GM10266 (cell line): ENCODE results near the gene BMPR1A.

ENCODE experiments used
- DNase-seq: peaks from one replicate; pipeline ENCODE4 v3.0.0; 2012; ENCODE audit errors: extremely low spot score
- CTCF ChIP-seq: IDR thresholded peaks from 2 replicates; pipeline ENCODE4 v1.5.1; 2012; ENCODE audit warnings: mild to moderate bottlenecking, low read depth; ENCODE audit not compliant: control insufficient read depth, insufficient read depth; ENCODE audit errors: missing control alignments

BMPR1A gene

GRCh38 chr10:86755740-86756510 is 494 bp upstream of the BMPR1A start:
- peak; percentile 97 for DNase-seq

GRCh38 chr10:86757113-86757972 is 924 bp downstream of the BMPR1A start:
- DNase-seq, result peak; percentile 36
- TF ChIP-seq CTCF, result no peak

More at GRCh38 chr10:86755740-86756510, 494 bp upstream of the BMPR1A start:
- TF ChIP-seq CTCF, result no peak

GRCh38 chr10:86758189-86759072 is 2.0 kb downstream of the BMPR1A start:
- no peak for DNase-seq
- no peak for TF ChIP-seq CTCF

- no peak for DNase-seq
- no peak for TF ChIP-seq CTCF
These were observed 2.8 kb downstream of the BMPR1A start for GRCh38 chr10:86759073-86759672.

GRCh38 chr10:86763404-86763803 is 7.0 kb downstream of the BMPR1A start:
- no peak for DNase-seq

More at GRCh38 chr10:86763404-86763803, 7.0 kb downstream of the BMPR1A start:
- TF ChIP-seq CTCF, result no peak
